GM12878 (cell line): Measurements from ENCODE around the gene KCNQ1. TPM values are rescaled to one million over a fixed set of nuclear protein-coding genes. Genes with fewer than 3 reads are reported as not detected.

Source experiments
- ATAC-seq: fragments of 200-7000 bp; cut with Tn5 transposase; 3 replicates; pipeline ENCODE4 v1.9.1; 2020; ENCODE audit warnings: mild to moderate bottlenecking, moderate library complexity
- BruUV-seq: library from RNA; stranded (reverse); fragments of 400-500 nt; replicated peaks from 2 replicates; lab custom pipeline; 2021; lab: Mats Ljungman, UMichigan
- CTCF ChIA-PET: fragments of 300-600 bp; sonication (Branson Sonifier 250); formaldehyde crosslinking; extraction: SDS; loops from one replicate; lab custom pipeline; 2021; ENCODE audit warnings: inconsistent platforms; lab: Yijun Ruan, JAX
- POLR2A ChIA-PET: fragments of 350-600 bp; formaldehyde crosslinking; extraction: SDS; loops from one replicate; lab custom pipeline; 2021; ENCODE audit warnings: inconsistent platforms; lab: Charles Lee
- RAD21 ChIA-PET: fragments of 300-600 bp; sonication (Branson Sonifier 250); formaldehyde crosslinking; loops from one replicate; lab custom pipeline; 2023; ENCODE audit warnings: antibody characterized with exemption; ENCODE audit not compliant: unreplicated experiment; lab: Charles Lee
- SMC1A ChIA-PET: fragments of 300-600 bp; sonication (Branson Sonifier 250); formaldehyde crosslinking; loops from one replicate; lab custom pipeline; 2023; ENCODE audit not compliant: unreplicated experiment, uncharacterized antibody; lab: Charles Lee
- DNase-seq: peaks from one replicate; pipeline ENCODE4 v3.0.0-alpha.2; 2011; ENCODE audit warnings: low read depth, low spot score
- FAIRE-seq: peaks from 3 replicates; lab custom pipeline; 2011; peaks lifted over from hg19 to GRCh38; lab: Jason Lieb, UNC
- H2AFZ ChIP-seq: 2 replicates; pipeline ENCODE4 v1.6.0; 2011; ENCODE audit warnings: low read depth, low read length, control low read depth; ENCODE audit not compliant: control insufficient read depth
- H3K27ac ChIP-seq: 2 replicates; pipeline ENCODE4 v1.5.1; 2011; ENCODE audit warnings: control low read depth; ENCODE audit not compliant: control insufficient read depth, insufficient read depth
- H3K27me3 ChIP-seq, 2 experiments: replicated peaks in 1 of 2; 2 replicates each; pipeline versions ENCODE4 v1.6.0 to v1.6.1; 2011; ENCODE audit warnings: low read length in 1 of 2; ENCODE audit not compliant: control insufficient read depth in 2 of 2, insufficient read depth in 2 of 2
- H3K36me3 ChIP-seq, 2 experiments: 2 replicates each; pipeline ENCODE4 v1.5.1; 2011; ENCODE audit warnings: low read length in 1 of 2; ENCODE audit not compliant: control insufficient read depth in 2 of 2, insufficient read depth in 2 of 2
- H3K4me1 ChIP-seq: 2 replicates; pipeline ENCODE4 v1.6.1; 2011; ENCODE audit warnings: mild to moderate bottlenecking, low read length, moderate library complexity, mixed read lengths; ENCODE audit not compliant: control insufficient read depth, insufficient read depth
- H3K4me2 ChIP-seq: 2 replicates; pipeline ENCODE4 v1.6.0; 2011; ENCODE audit warnings: control low read depth; ENCODE audit not compliant: control insufficient read depth, insufficient read depth
- H3K4me3 ChIP-seq: fragments of 200-600 bp; sonication (generic); 2 replicates; pipeline ENCODE4 v1.5.1; 2016
- H3K79me2 ChIP-seq: 2 replicates; pipeline ENCODE4 v1.6.0; 2011; ENCODE audit warnings: low read length; ENCODE audit not compliant: control insufficient read depth, insufficient read depth
- H3K9ac ChIP-seq: 2 replicates; pipeline ENCODE4 v1.8.0; 2011; ENCODE audit warnings: low read length, control low read depth, mixed read lengths; ENCODE audit not compliant: control insufficient read depth, insufficient read depth
- H3K9me3 ChIP-seq: replicated peaks from 3 replicates; pipeline ENCODE4 v1.5.1; 2011; ENCODE audit warnings: mild to moderate bottlenecking, low read length; ENCODE audit not compliant: control insufficient read depth, insufficient read depth
- H4K20me1 ChIP-seq: 2 replicates; pipeline ENCODE4 v1.6.0; 2011; ENCODE audit not compliant: control insufficient read depth, insufficient read depth
- BACH1 ChIP-seq: fragments of 450-650 bp; IDR thresholded peaks from 2 replicates; pipeline ENCODE4 v1.6.1; 2017; ENCODE audit warnings: mild to moderate bottlenecking, borderline replicate concordance
- BHLHE40 ChIP-seq, 2 experiments: fragments of 450-650 bp in 1 of 2; IDR thresholded peaks; 2 replicates each; pipeline ENCODE4 v1.6.1; 2011 to 2017; ENCODE audit warnings: low read depth in 2 of 2, borderline replicate concordance in 1 of 2, improper control_type of control experiment in 1 of 2, low read length in 1 of 2, mild to moderate bottlenecking in 1 of 2
- CEBPZ ChIP-seq: fragments of 150-350 bp; IDR thresholded peaks from 2 replicates; pipeline ENCODE4 v1.6.1; 2016; ENCODE audit warnings: low read depth, low read length
- NRF1 ChIP-seq: conservative IDR thresholded peaks from 2 replicates; pipeline ENCODE4 v1.6.1; 2011; ENCODE audit warnings: mild to moderate bottlenecking, low read depth, low read length, improper control_type of control experiment
- PAX8 ChIP-seq: fragments of 450-650 bp; IDR thresholded peaks from 2 replicates; pipeline ENCODE4 v1.6.1; 2017; ENCODE audit warnings: mild to moderate bottlenecking, moderate library complexity
- RELB ChIP-seq: fragments of 450-650 bp; IDR thresholded peaks from 2 replicates; pipeline ENCODE4 v1.6.1; 2017; ENCODE audit warnings: low read depth, mild to moderate bottlenecking, moderate library complexity
- SREBF1 ChIP-seq: IDR thresholded peaks from 2 replicates; pipeline ENCODE4 v1.6.1; 2012; ENCODE audit warnings: mild to moderate bottlenecking, low read length
- SREBF2 ChIP-seq: IDR thresholded peaks from 2 replicates; pipeline ENCODE4 v1.6.1; 2012; ENCODE audit warnings: mild to moderate bottlenecking, low read length
- TCF3 ChIP-seq: IDR thresholded peaks from 2 replicates; pipeline ENCODE4 v1.6.1; 2012; ENCODE audit warnings: low read depth, mild to moderate bottlenecking, low read length, borderline replicate concordance; ENCODE audit not compliant: insufficient read depth
- WGBS: methylation state at CpG from one replicate; pipeline ENCODE4 v1.1.6; 2016; ENCODE audit warnings: low lambda C conversion rate; ENCODE audit not compliant: insufficient replicate concordance, insufficient coverage; ENCODE audit errors: missing lambda C conversion rate; 5-methylcytosine and 5-hydroxymethylcytosine counted together
- in situ Hi-C: fragments of 300-500 bp; cut with MboI; formaldehyde crosslinking; loops from 9 replicates; pipeline ENCODE4 v1.14.3; 2018; ENCODE audit warnings: mixed read lengths
- intact Hi-C: fragments of 100-400 bp; cut with micrococcal nuclease; formaldehyde crosslinking; loops from one replicate; pipeline ENCODE4 v1.14.2; 2022; ENCODE audit not compliant: unreplicated experiment
- polyA plus RNA-seq, 11 experiments: library from polyadenylated mRNA; depleted of rRNA in 4 of 11; unstranded in 6 of 11; stranded (reverse) in 5 of 11; fragments of >200 nt; fragmentation: Nextera tagmentation in 4 of 11; fragmentation: Illumina TruSeq in 1 of 11; extraction: Ambion mirVana in 4 of 11; extraction: Trizol in 1 of 11; gene quantifications; 1 replicate in 1 of 11; 2 replicates in 10 of 11; pipeline versions ENCODE4 v1.2.1 to v1.2.3, GENCODE V29; 2011 to 2016; ENCODE audit warnings: inconsistent platforms in 2 of 11, missing spikeins in 2 of 11, low read depth in 1 of 11
- total RNA-seq, 4 experiments: library from RNA; depleted of rRNA in 3 of 4; stranded (reverse); fragments of >200 nt in 3 of 4; fragmentation: Illumina TruSeq in 1 of 4; extraction: Trizol in 1 of 4; gene quantifications; 2 replicates each; pipeline versions ENCODE4 v1.2.1 to v1.2.3, GENCODE V29; 2013 to 2021

KCNQ1 gene
- total and polyA plus RNA-seq, 10 of the 15 experiments (the other 5 are each of a cell fraction or from before 2014, with no cell fraction given) = 0.03 to 0.15 (median 0.12) TPM; not detected in 7

GRCh38 chr11:2715716-2716350 is 271.0 kb downstream of the KCNQ1 start:
- no peak overlapping the region for H3K27ac ChIP-seq
- ChIA-PET POLR2A (no interaction called here), CTCF (no interaction called here), RAD21 (no interaction called here), SMC1A (no interaction called here)
- ATAC-seq (no peak), DNase-seq (no peak), FAIRE-seq (no peak)
- 49% methylated on average over 15 of the region's 15 CpGs for WGBS
- H4K20me1 ChIP-seq = no peaks in the 10 kb centered on the region
- H3K4me3 ChIP-seq = no peak overlapping the region
- in situ Hi-C loops = no loop called here
- intact Hi-C loops = no loop called here
- no peaks in the 10 kb centered on the region for H3K36me3 ChIP-seq
- H2AFZ ChIP-seq = no peak overlapping the region
- H3K9me3 ChIP-seq = no peaks in the 10 kb centered on the region
- no peak overlapping the region for H3K4me2 ChIP-seq
- TF ChIP-seq NRF1 = no peak
- no peak for TF ChIP-seq SREBF1
- no peak for TF ChIP-seq PAX8
- no peak for TF ChIP-seq BHLHE40 (IDR thresholded peaks at IDR 0.05; ENCODE audit: borderline replicate concordance in 1 of 2, low read depth in 2 of 2, low read length in 1 of 2)
- TF ChIP-seq RELB = no peak
- no peak for TF ChIP-seq CEBPZ
- TF ChIP-seq SREBF2 = no peak
- no peak for TF ChIP-seq TCF3
- no peak for TF ChIP-seq BACH1
- no peaks in the 10 kb centered on the region for H3K4me1 ChIP-seq
- H3K79me2 ChIP-seq = no peaks in the 10 kb centered on the region
- no TSS peak for BruUV-seq
- no peaks in the 10 kb centered on the region; a peak in 1 of 4 replicates for H3K27me3 ChIP-seq
- H3K9ac ChIP-seq = no peak overlapping the region
